Mucosa of rectum (tissue), 2 donors: ENCODE data around the gene DMD.

Source experiments
- H3K27ac ChIP-seq, 2 donors: one replicate each; pipeline ENCODE4 v1.7.0; 2013; ENCODE audit warnings: inconsistent platforms in 2 of 2, low read depth in 2 of 2, low read length in 2 of 2
- H3K27me3 ChIP-seq, 2 donors: one replicate each; pipeline ENCODE4 v1.7.0; 2013; ENCODE audit warnings: low read length in 2 of 2; ENCODE audit not compliant: control insufficient read depth in 2 of 2, insufficient read depth in 2 of 2
- H3K36me3 ChIP-seq, 2 donors: one replicate each; pipeline ENCODE4 v1.7.0; 2013; ENCODE audit warnings: low read length in 2 of 2; ENCODE audit not compliant: control insufficient read depth in 2 of 2, insufficient read depth in 2 of 2
- H3K4me1 ChIP-seq, 2 donors: one replicate each; pipeline ENCODE4 v1.7.0; 2013; ENCODE audit warnings: low read length in 2 of 2, mild to moderate bottlenecking in 1 of 2; ENCODE audit not compliant: control insufficient read depth in 2 of 2, insufficient read depth in 2 of 2
- H3K4me3 ChIP-seq, 2 donors: one replicate each; pipeline ENCODE4 v1.7.0; 2013; ENCODE audit warnings: low read length in 2 of 2
- H3K9ac ChIP-seq, 2 donors: one replicate each; pipeline ENCODE4 v1.7.0; 2013; ENCODE audit warnings: low read length in 2 of 2, low read depth in 1 of 2, mild to moderate bottlenecking in 1 of 2
- H3K9me3 ChIP-seq, 2 donors: one replicate each; pipeline ENCODE4 v1.7.0; 2013; ENCODE audit warnings: low read length in 2 of 2; ENCODE audit not compliant: control insufficient read depth in 2 of 2
- donor health status: healthy.
- donor health status: Normal muscosa, but diverticular disease.

Gene DMD

GRCh38 chrX:31461266-31461665 lies 1750.1 kb downstream of the DMD start:
- no peak overlapping the region for H3K4me3 ChIP-seq
- no peaks in the 10 kb centered on the region for H3K4me1 ChIP-seq
- no peaks in the 10 kb centered on the region for H3K27me3 ChIP-seq
- H3K27ac ChIP-seq, result no peak overlapping the region
- no peaks in the 10 kb centered on the region for H3K9me3 ChIP-seq
- no peak overlapping the region for H3K9ac ChIP-seq
- H3K36me3 ChIP-seq, result no peaks in the 10 kb centered on the region

- H3K9me3 ChIP-seq, result no peaks in the 10 kb centered on the region
- H3K4me3 ChIP-seq, result no peak overlapping the region
- no peak overlapping the region for H3K9ac ChIP-seq
- H3K27me3 ChIP-seq, result no peaks in the 10 kb centered on the region
- H3K27ac ChIP-seq, result no peak overlapping the region
- H3K4me1 ChIP-seq, result no peaks in the 10 kb centered on the region
- H3K36me3 ChIP-seq, result no peaks in the 10 kb centered on the region
Observed at GRCh38 chrX:31459361-31459760, 1752.0 kb downstream of the DMD start.

DNA sequence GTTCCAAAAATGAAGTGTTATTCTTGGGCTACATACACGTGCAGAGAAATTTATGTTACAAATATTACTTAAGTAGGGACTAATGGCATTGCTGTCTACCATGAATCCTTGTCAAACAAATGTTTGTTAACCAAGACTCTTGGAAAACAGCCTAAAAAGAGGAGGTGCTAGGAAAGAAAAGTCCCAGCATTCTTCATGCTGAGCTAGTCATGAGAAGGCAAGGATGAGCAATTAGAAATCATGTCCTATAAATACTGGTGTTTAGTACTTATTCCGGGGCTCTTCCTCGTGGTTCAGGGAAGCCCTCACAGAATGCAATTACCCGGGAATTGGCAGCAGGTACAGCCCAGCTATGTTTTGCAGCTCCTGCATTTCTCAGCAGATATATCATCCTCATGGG lies 1761.4 kb downstream of the DMD start:
- Histone ChIP-seq H3K27ac (no peak overlapping the region), H3K4me1 (no peaks in the 10 kb centered on the region), H3K27me3 (no peaks in the 10 kb centered on the region), H3K4me3 (no peak overlapping the region), H3K36me3 (no peaks in the 10 kb centered on the region), H3K9ac (no peak overlapping the region), H3K9me3 (no peaks in the 10 kb centered on the region)

- Histone ChIP-seq H3K4me3 (no peak overlapping the region), H3K27me3 (no peaks in the 10 kb centered on the region), H3K9ac (no peak overlapping the region), H3K4me1 (no peaks in the 10 kb centered on the region), H3K36me3 (no peaks in the 10 kb centered on the region), H3K27ac (no peak overlapping the region), H3K9me3 (no peaks in the 10 kb centered on the region)
Observed at GRCh38 chrX:31449081-31449480, 1762.3 kb downstream of the DMD start.

DNA sequence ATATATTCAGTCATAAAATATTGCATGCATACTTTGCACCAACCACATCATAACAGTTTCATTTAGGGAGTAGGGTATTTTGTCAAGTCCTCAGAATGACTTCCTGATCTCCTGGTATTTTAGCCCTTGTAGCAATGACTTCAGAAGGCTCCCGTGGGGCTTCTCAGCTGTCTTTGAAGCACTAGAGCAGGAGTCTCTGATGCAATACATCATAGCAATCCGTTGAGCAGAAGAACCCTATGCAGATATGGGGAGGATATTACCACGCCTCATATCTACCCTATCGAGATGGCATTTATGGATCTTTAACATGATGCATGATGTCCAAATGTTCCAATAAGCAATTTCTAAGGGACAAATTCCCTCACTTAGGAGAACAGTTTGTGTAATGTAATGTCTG lies 1765.8 kb downstream of the DMD start:
- Histone ChIP-seq H3K27ac (no peak overlapping the region), H3K36me3 (no peaks in the 10 kb centered on the region), H3K27me3 (no peaks in the 10 kb centered on the region), H3K9ac (no peak overlapping the region), H3K4me3 (no peak overlapping the region), H3K9me3 (no peaks in the 10 kb centered on the region), H3K4me1 (no peaks in the 10 kb centered on the region)

DNA sequence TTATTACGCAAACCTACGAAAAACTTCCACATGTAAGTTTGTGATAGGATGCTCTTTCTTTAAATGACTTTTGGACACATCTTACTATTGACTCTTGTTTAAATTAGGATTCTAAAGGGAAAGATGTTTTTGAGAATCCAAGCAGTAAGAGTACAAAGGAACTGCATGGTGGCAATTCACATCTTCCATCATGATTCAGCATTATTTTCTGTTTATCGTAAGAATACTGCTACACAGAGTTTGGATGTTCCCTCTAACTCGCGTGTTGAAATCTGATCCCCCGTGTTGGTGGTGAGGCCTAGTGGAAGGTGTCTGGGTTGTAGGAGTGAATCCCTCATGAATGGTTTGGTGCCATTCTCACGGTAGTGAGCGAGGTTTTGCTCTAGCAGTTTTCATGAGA lies 1767.7 kb downstream of the DMD start:
- Histone ChIP-seq H3K36me3 (no peaks in the 10 kb centered on the region), H3K27me3 (no peaks in the 10 kb centered on the region)

GRCh38 chrX:31440546-31440945 lies 1770.8 kb downstream of the DMD start:
- H3K36me3 ChIP-seq, result no peaks in the 10 kb centered on the region
- H3K9me3 ChIP-seq, result no peaks in the 10 kb centered on the region
- H3K27ac ChIP-seq, result no peak overlapping the region
- H3K4me3 ChIP-seq, result no peak overlapping the region
- no peaks in the 10 kb centered on the region for H3K4me1 ChIP-seq
- H3K9ac ChIP-seq, result no peak overlapping the region
- H3K27me3 ChIP-seq, result no peaks in the 10 kb centered on the region

More for the DNA sequence above, 1767.7 kb downstream of the DMD start:
- H3K9me3 ChIP-seq, result no peaks in the 10 kb centered on the region
- no peak overlapping the region for H3K4me3 ChIP-seq
- no peak overlapping the region for H3K9ac ChIP-seq
- H3K4me1 ChIP-seq, result no peaks in the 10 kb centered on the region
- no peak overlapping the region for H3K27ac ChIP-seq

GRCh38 chrX:31436424-31436823 lies 1774.9 kb downstream of the DMD start:
- Histone ChIP-seq H3K9ac (no peak overlapping the region), H3K27me3 (no peaks in the 10 kb centered on the region), H3K4me3 (no peak overlapping the region), H3K27ac (no peak overlapping the region), H3K9me3 (no peaks in the 10 kb centered on the region), H3K36me3 (no peaks in the 10 kb centered on the region), H3K4me1 (no peaks in the 10 kb centered on the region)

GRCh38 chrX:31435592-31435991 lies 1775.8 kb downstream of the DMD start:
- H3K4me3 ChIP-seq, result no peak overlapping the region
- no peaks in the 10 kb centered on the region for H3K4me1 ChIP-seq
- H3K27me3 ChIP-seq, result no peaks in the 10 kb centered on the region
- no peaks in the 10 kb centered on the region for H3K9me3 ChIP-seq
- H3K9ac ChIP-seq, result no peak overlapping the region
- H3K27ac ChIP-seq, result no peak overlapping the region
- H3K36me3 ChIP-seq, result no peaks in the 10 kb centered on the region

DNA sequence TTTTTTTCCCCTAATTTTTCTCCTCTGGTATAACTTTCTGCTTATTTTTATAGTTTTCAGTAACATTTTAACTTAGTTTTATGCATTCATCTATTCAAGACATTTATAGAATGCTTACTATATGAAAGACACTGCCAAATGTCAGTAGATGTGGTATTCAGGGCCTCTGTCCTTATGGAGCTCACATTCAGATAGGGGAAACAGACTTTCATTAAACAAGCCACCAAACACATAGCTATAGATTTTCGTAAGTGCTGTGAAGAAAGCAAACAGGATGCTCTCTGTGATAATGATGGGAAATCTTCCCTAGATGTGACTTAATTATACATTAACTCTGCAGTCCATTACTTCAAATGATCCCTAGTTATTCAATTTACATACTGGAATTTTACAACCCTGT lies 1777.5 kb downstream of the DMD start:
- Histone ChIP-seq H3K27me3 (no peaks in the 10 kb centered on the region), H3K36me3 (no peaks in the 10 kb centered on the region), H3K4me1 (no peaks in the 10 kb centered on the region)

GRCh38 chrX:31429915-31430314 lies 1781.4 kb downstream of the DMD start:
- no peak overlapping the region for H3K27ac ChIP-seq

More for the DNA sequence above, 1777.5 kb downstream of the DMD start:
- H3K9ac ChIP-seq, result no peak overlapping the region
- no peaks in the 10 kb centered on the region for H3K9me3 ChIP-seq
- H3K27ac ChIP-seq, result no peak overlapping the region
- no peak overlapping the region for H3K4me3 ChIP-seq

More at GRCh38 chrX:31429915-31430314, 1781.4 kb downstream of the DMD start:
- no peaks in the 10 kb centered on the region for H3K27me3 ChIP-seq
- H3K36me3 ChIP-seq, result no peaks in the 10 kb centered on the region
- H3K4me3 ChIP-seq, result no peak overlapping the region
- no peaks in the 10 kb centered on the region for H3K9me3 ChIP-seq
- H3K9ac ChIP-seq, result no peak overlapping the region
- no peaks in the 10 kb centered on the region for H3K4me1 ChIP-seq
